K562 (cell line): ENCODE measurements around the gene LAPTM4A. TPM values are rescaled to one million over a fixed set of nuclear protein-coding genes. Genes with fewer than 3 reads are reported as not detected.

Experiments used
- ARID3A ChIP-seq: IDR thresholded peaks from 2 replicates; pipeline ENCODE4 v1.6.1; 2012; ENCODE audit warnings: low read depth, low read length, improper control_type of control experiment, borderline replicate concordance
- BRCA1 ChIP-seq, 2 experiments: fragments of 450-650 bp in 1 of 2; sonication (generic) in 1 of 2; formaldehyde crosslinking in 1 of 2; IDR thresholded peaks; 2 replicates each; pipeline versions ENCODE4 v1.5.0 to v1.6.1; 2017 to 2020; ENCODE audit warnings: mild to moderate bottlenecking in 1 of 2, missing genetic modification reagents in 1 of 2
- FOXP1 ChIP-seq: sonication (generic); formaldehyde crosslinking; IDR thresholded peaks from 2 replicates; pipeline ENCODE4 v1.8.0; 2022; ENCODE audit warnings: mild to moderate bottlenecking, missing genetic modification reagents
- GABPB1 ChIP-seq: sonication (generic); formaldehyde crosslinking; IDR thresholded peaks from 2 replicates; pipeline ENCODE4 v1.8.0; 2022; ENCODE audit warnings: mild to moderate bottlenecking, missing genetic modification reagents
- HMG20B ChIP-seq: fragments of 250-450 bp; sonication (Bioruptor Pico); IDR thresholded peaks from 2 replicates; pipeline ENCODE4 v1.5.0; 2021; ENCODE audit warnings: mild to moderate bottlenecking
- RBM25 ChIP-seq: fragments of 200-400 bp; formaldehyde crosslinking; IDR thresholded peaks from 2 replicates; pipeline ENCODE4 v1.6.1; 2018; ENCODE audit warnings: low read length, low read depth, moderate library complexity; ENCODE audit not compliant: severe bottlenecking
- RHOXF2B ChIP-seq: fragments of 250-450 bp; sonication (Bioruptor Pico); conservative IDR thresholded peaks from 2 replicates; pipeline ENCODE4 v1.5.1; 2021
- TAF9B ChIP-seq: fragments of 450-650 bp; IDR thresholded peaks from 2 replicates; pipeline ENCODE4 v1.6.1; 2018; ENCODE audit warnings: mild to moderate bottlenecking; ENCODE audit not compliant: partially characterized antibody
- TFE3 ChIP-seq: fragments of 450-650 bp; formaldehyde crosslinking; IDR thresholded peaks from 2 replicates; pipeline ENCODE4 v1.4.0; 2020; ENCODE audit warnings: mild to moderate bottlenecking, mixed read lengths
- THRAP3 ChIP-seq: fragments of 450-650 bp; IDR thresholded peaks from 2 replicates; pipeline ENCODE4 v1.6.1; 2016; ENCODE audit warnings: mild to moderate bottlenecking, inconsistent platforms, borderline replicate concordance
- USF1 ChIP-seq: sonication (generic); formaldehyde crosslinking; IDR thresholded peaks from 2 replicates; pipeline ENCODE4 v1.9.0; 2022; ENCODE audit warnings: mild to moderate bottlenecking, missing genetic modification reagents
- ZBTB11 ChIP-seq, 3 experiments: fragments of 200-800 bp in 1 of 3; fragments of 250-450 bp in 1 of 3; fragments of 450-650 bp in 1 of 3; sonication (Bioruptor Pico) in 1 of 3; sonication (Bioruptor generic) in 1 of 3; formaldehyde crosslinking in 1 of 3; IDR thresholded peaks; 2 replicates each; pipeline versions ENCODE4 v1.6.1 to v1.8.0; 2016 to 2022; ENCODE audit warnings: mild to moderate bottlenecking in 2 of 3, missing genetic modification characterization in 2 of 3, missing compliant biosample characterization in 1 of 3, moderate library complexity in 1 of 3
- ZBTB17 ChIP-seq: fragments of 450-650 bp; formaldehyde crosslinking; IDR thresholded peaks from 2 replicates; pipeline ENCODE4 v1.4.0; 2020; ENCODE audit warnings: mild to moderate bottlenecking
- ZBTB9 ChIP-seq: fragments of 450-650 bp; formaldehyde crosslinking; IDR thresholded peaks from 2 replicates; pipeline ENCODE4 v1.4.0; 2020; ENCODE audit warnings: mild to moderate bottlenecking, moderate library complexity
- ZNF174 ChIP-seq: fragments of 250-450 bp; sonication (Bioruptor Pico); IDR thresholded peaks from 2 replicates; pipeline ENCODE4 v1.4.0; 2020; ENCODE audit warnings: mild to moderate bottlenecking
- ZNF175 ChIP-seq: fragments of 200-800 bp; sonication (Bioruptor generic); IDR thresholded peaks from 2 replicates; pipeline ENCODE4 v1.6.1; 2016; ENCODE audit warnings: low read depth, mild to moderate bottlenecking, missing genetic modification characterization, missing compliant biosample characterization
- ZNF830 ChIP-seq: fragments of 250-450 bp; sonication (Bioruptor Pico); IDR thresholded peaks from 2 replicates; pipeline ENCODE4 v1.5.0; 2021; ENCODE audit warnings: mild to moderate bottlenecking
- polyA plus RNA-seq, 8 experiments: library from polyadenylated mRNA; depleted of rRNA in 4 of 8; stranded (reverse) in 5 of 8; unstranded in 3 of 8; fragments of >200 nt; fragmentation: Nextera tagmentation in 2 of 8; fragmentation: Illumina TruSeq in 1 of 8; extraction: Ambion mirVana in 2 of 8; extraction: Trizol in 1 of 8; gene quantifications; 2 replicates each; pipeline versions ENCODE4 v1.2.1 to v1.2.3, GENCODE V29; 2011 to 2014; ENCODE audit warnings: inconsistent platforms in 1 of 8, missing spikeins in 1 of 8
- total RNA-seq, 7 experiments: library from RNA; depleted of rRNA in 6 of 7; stranded (reverse); fragments of >200 nt in 6 of 7; fragmentation: Illumina TruSeq in 2 of 7; extraction: Trizol in 2 of 7; gene quantifications; 2 replicates each; pipeline versions ENCODE4 v1.2.1 to v1.2.3, GENCODE V29; 2011 to 2021; ENCODE audit warnings: low replicate concordance in 1 of 7

LAPTM4A gene
- total and polyA plus RNA-seq, 9 of the 15 experiments (the other 6 are each of a cell fraction or from before 2014, with no cell fraction given): 13.4 to 157 (median 50.1) TPM

GRCh38 chr2:20089715-20090464 lies 38.5 kb upstream of the LAPTM4A start (continued):
- no peak for TF ChIP-seq TAF9B
- no peak for TF ChIP-seq THRAP3
- no peak for TF ChIP-seq BRCA1 (IDR thresholded peaks at IDR 0.05)
- TF ChIP-seq BRCA1 (CRISPR knock-in tag; IDR thresholded peaks at IDR 0.05): no peak
- TF ChIP-seq TFE3 (CRISPR knock-in tag): no peak; the same call in 1 of the 2 replicates
- TF ChIP-seq ZBTB17 (CRISPR knock-in tag): peak; percentile 42; the same call in 1 of the 2 replicates
- no peak for TF ChIP-seq FOXP1 (CRISPR knock-in tag)
- TF ChIP-seq RHOXF2B: no peak
- TF ChIP-seq GABPB1: no peak
- no peak for TF ChIP-seq ARID3A
- TF ChIP-seq ZNF830 (CRISPR knock-in tag): no peak
- TF ChIP-seq RBM25: no peak
- no peak for TF ChIP-seq HMG20B (CRISPR knock-in tag)
- TF ChIP-seq ZNF174 (CRISPR knock-in tag): no peak
- 0 out of 2 replicates have a peak, but pooled peaks have one; percentile 56 for TF ChIP-seq ZBTB9 (CRISPR knock-in tag)
- TF ChIP-seq USF1 (CRISPR knock-in tag): no peak
- TF ChIP-seq ZBTB11 (CRISPR knock-in tag; IDR thresholded peaks at IDR 0.05): no peak
- TF ChIP-seq ZNF175: no peak
